HepG2 (cell line): ENCODE measurements around the gene FRAS1. TPM values are rescaled to one million over a fixed set of nuclear protein-coding genes. Genes with fewer than 3 reads are reported as not detected.

Experiments
- ATF7-NPFF ChIP-seq: sonication (generic); formaldehyde crosslinking; IDR thresholded peaks from 2 replicates; pipeline ENCODE4 v1.8.1; 2023; ENCODE audit warnings: mild to moderate bottlenecking, low read depth, missing genetic modification reagents, moderate library complexity
- CCDC6 ChIP-seq: sonication (generic); formaldehyde crosslinking; IDR thresholded peaks from 2 replicates; pipeline ENCODE4 v1.8.1; 2022; ENCODE audit warnings: mild to moderate bottlenecking, missing genetic modification reagents, moderate library complexity
- CERS6 ChIP-seq: sonication (generic); formaldehyde crosslinking; IDR thresholded peaks from 2 replicates; pipeline ENCODE4 v1.5.0; 2020; ENCODE audit warnings: missing genetic modification reagents
- DBP ChIP-seq: sonication (generic); formaldehyde crosslinking; IDR thresholded peaks from 2 replicates; pipeline ENCODE4 v1.4.0; 2020; ENCODE audit warnings: missing genetic modification reagents; ENCODE audit errors: not compliant biosample characterization
- FOXA1 ChIP-seq, 2 experiments: fragments of 450-650 bp in 1 of 2; sonication (generic) in 1 of 2; formaldehyde crosslinking in 1 of 2; IDR thresholded peaks; 2 replicates each; pipeline versions ENCODE4 v1.4.0 to v1.6.1; 2016 to 2020; ENCODE audit warnings: missing genetic modification reagents in 1 of 2
- FOXK1 ChIP-seq: sonication (generic); formaldehyde crosslinking; IDR thresholded peaks from 2 replicates; pipeline ENCODE4 v1.4.0; 2020; ENCODE audit warnings: low read depth, missing genetic modification reagents, borderline replicate concordance
- FOXK2 ChIP-seq: fragments of 450-650 bp; IDR thresholded peaks from 2 replicates; pipeline ENCODE4 v1.6.1; 2016
- KAT8 ChIP-seq: IDR thresholded peaks from 2 replicates; pipeline ENCODE4 v1.6.1; 2016; ENCODE audit warnings: missing genetic modification reagents, missing compliant biosample characterization
- KLF15 ChIP-seq: sonication (generic); formaldehyde crosslinking; IDR thresholded peaks from 2 replicates; pipeline ENCODE4 v1.8.1; 2023; ENCODE audit warnings: borderline replicate concordance, mild to moderate bottlenecking, inconsistent platforms, missing genetic modification reagents, mixed read lengths
- MED13 ChIP-seq: sonication (generic); formaldehyde crosslinking; IDR thresholded peaks from 2 replicates; pipeline ENCODE4 v1.5.0; 2020; ENCODE audit warnings: missing genetic modification reagents
- MIER3 ChIP-seq: IDR thresholded peaks from 2 replicates; pipeline ENCODE4 v1.6.1; 2016; ENCODE audit warnings: missing compliant biosample characterization, borderline replicate concordance
- MIXL1 ChIP-seq: IDR thresholded peaks from 2 replicates; pipeline ENCODE4 v1.6.1; 2016
- MXD4 ChIP-seq: IDR thresholded peaks from 2 replicates; pipeline ENCODE4 v1.6.1; 2016; ENCODE audit warnings: mild to moderate bottlenecking, missing biosample characterization, missing genetic modification reagents
- RFX3 ChIP-seq: IDR thresholded peaks from 2 replicates; pipeline ENCODE4 v1.6.1; 2016; ENCODE audit warnings: missing biosample characterization, missing genetic modification reagents
- SP4 ChIP-seq: sonication (generic); formaldehyde crosslinking; IDR thresholded peaks from 2 replicates; pipeline ENCODE4 v1.8.1; 2023; ENCODE audit warnings: mild to moderate bottlenecking, missing genetic modification reagents
- TOPORS ChIP-seq: sonication (generic); formaldehyde crosslinking; IDR thresholded peaks from 2 replicates; pipeline ENCODE4 v1.8.0; 2023; ENCODE audit warnings: mild to moderate bottlenecking, missing genetic modification reagents
- ZBTB21 ChIP-seq: sonication (generic); formaldehyde crosslinking; IDR thresholded peaks from 2 replicates; pipeline ENCODE4 v1.4.0; 2020; ENCODE audit warnings: missing genetic modification reagents
- ZC3H13 ChIP-seq: sonication (generic); formaldehyde crosslinking; IDR thresholded peaks from 2 replicates; pipeline ENCODE4 v1.8.1; 2023; ENCODE audit warnings: mild to moderate bottlenecking, missing genetic modification reagents, moderate library complexity
- ZNF205 ChIP-seq: IDR thresholded peaks from 2 replicates; pipeline ENCODE4 v1.6.1; 2018; ENCODE audit warnings: missing biosample characterization, missing genetic modification reagents
- ZNF331 ChIP-seq: sonication (generic); formaldehyde crosslinking; IDR thresholded peaks from 2 replicates; pipeline ENCODE4 v1.4.0; 2020; ENCODE audit warnings: missing genetic modification reagents
- polyA plus RNA-seq, 8 experiments: library from polyadenylated mRNA; depleted of rRNA in 3 of 8; stranded (reverse) in 7 of 8; unstranded in 1 of 8; fragments of >200 nt; fragmentation: Illumina TruSeq in 4 of 8; extraction: Trizol in 4 of 8; gene quantifications; 2 replicates each; pipeline versions ENCODE4 v1.2.1 to v1.2.3, GENCODE V29; 2011 to 2016; ENCODE audit warnings: low read depth in 4 of 8, missing spikeins in 1 of 8, mixed read lengths in 1 of 8; ENCODE audit not compliant: insufficient read depth in 1 of 8
- total RNA-seq, 5 experiments: library from RNA; depleted of rRNA; stranded (reverse); fragments of >200 nt; fragmentation: Illumina TruSeq; extraction: Trizol; gene quantifications; 2 replicates each; pipeline ENCODE4 v1.2.3, GENCODE V29; 2016; ENCODE audit warnings: low read depth in 1 of 5
- TF ChIP-seq, protein P1 (sequence below), 2 experiments: fragments of 450-650 bp in 1 of 2; sonication (generic) in 1 of 2; formaldehyde crosslinking; IDR thresholded peaks; 2 replicates each; pipeline versions ENCODE4 v1.5.0 to v1.8.0; 2020 to 2022; ENCODE audit warnings: mild to moderate bottlenecking in 1 of 2, missing genetic modification reagents in 1 of 2
- TF ChIP-seq, protein P2 (sequence below): IDR thresholded peaks from 2 replicates; pipeline ENCODE4 v1.6.1; 2016; ENCODE audit warnings: low read depth, missing genetic modification reagents, missing compliant biosample characterization

Gene FRAS1
- total and polyA plus RNA-seq, 2 of the 13 experiments (the other 11 are each of a cell fraction or from before 2014, with no cell fraction given), result 22.5 to 31.6 TPM

- TF ChIP-seq ZNF331 (CRISPR knock-in tag) (0 out of 2 replicates have a peak, but pooled peaks have one; percentile 10), FOXK1 (CRISPR knock-in tag) (peak; percentile 68; the same call in 1 of the 2 replicates), KLF15 (CRISPR knock-in tag) (no peak), FOXK2 (peak; percentile 63; the same call in 1 of the 2 replicates), TOPORS (CRISPR knock-in tag) (0 out of 2 replicates have a peak, but pooled peaks have one; percentile 36), ATF7-NPFF (no peak), ZC3H13 (no peak), CERS6 (CRISPR knock-in tag) (no peak), CCDC6 (CRISPR knock-in tag) (no peak), ZBTB21 (CRISPR knock-in tag) (no peak), SP4 (no peak), MIXL1 (CRISPR knock-in tag) (0 out of 2 replicates have a peak, but pooled peaks have one; percentile 28), KAT8 (CRISPR knock-in tag) (peak; percentile 39; the same call in 1 of the 2 replicates), MED13 (CRISPR knock-in tag) (no peak), ZNF205 (0 out of 2 replicates have a peak, but pooled peaks have one; percentile 5), MIER3 (CRISPR knock-in tag) (peak; percentile 13; the same call in 1 of the 2 replicates), FOXA1 (IDR thresholded peaks at IDR 0.05) (peak; percentile 88), FOXA1 (CRISPR knock-in tag; IDR thresholded peaks at IDR 0.05) (peak; percentile 89), MXD4 (CRISPR knock-in tag) (no peak), DBP (no peak), RFX3 (CRISPR knock-in tag) (no peak)
- TF ChIP-seq, protein P1, sequence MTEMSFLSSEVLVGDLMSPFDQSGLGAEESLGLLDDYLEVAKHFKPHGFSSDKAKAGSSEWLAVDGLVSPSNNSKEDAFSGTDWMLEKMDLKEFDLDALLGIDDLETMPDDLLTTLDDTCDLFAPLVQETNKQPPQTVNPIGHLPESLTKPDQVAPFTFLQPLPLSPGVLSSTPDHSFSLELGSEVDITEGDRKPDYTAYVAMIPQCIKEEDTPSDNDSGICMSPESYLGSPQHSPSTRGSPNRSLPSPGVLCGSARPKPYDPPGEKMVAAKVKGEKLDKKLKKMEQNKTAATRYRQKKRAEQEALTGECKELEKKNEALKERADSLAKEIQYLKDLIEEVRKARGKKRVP (CRISPR knock-in tag; IDR thresholded peaks at IDR 0.05), result peak in 1 of 2 experiments; percentile 67; a peak in 2 of 4 replicates
- TF ChIP-seq, protein P2, sequence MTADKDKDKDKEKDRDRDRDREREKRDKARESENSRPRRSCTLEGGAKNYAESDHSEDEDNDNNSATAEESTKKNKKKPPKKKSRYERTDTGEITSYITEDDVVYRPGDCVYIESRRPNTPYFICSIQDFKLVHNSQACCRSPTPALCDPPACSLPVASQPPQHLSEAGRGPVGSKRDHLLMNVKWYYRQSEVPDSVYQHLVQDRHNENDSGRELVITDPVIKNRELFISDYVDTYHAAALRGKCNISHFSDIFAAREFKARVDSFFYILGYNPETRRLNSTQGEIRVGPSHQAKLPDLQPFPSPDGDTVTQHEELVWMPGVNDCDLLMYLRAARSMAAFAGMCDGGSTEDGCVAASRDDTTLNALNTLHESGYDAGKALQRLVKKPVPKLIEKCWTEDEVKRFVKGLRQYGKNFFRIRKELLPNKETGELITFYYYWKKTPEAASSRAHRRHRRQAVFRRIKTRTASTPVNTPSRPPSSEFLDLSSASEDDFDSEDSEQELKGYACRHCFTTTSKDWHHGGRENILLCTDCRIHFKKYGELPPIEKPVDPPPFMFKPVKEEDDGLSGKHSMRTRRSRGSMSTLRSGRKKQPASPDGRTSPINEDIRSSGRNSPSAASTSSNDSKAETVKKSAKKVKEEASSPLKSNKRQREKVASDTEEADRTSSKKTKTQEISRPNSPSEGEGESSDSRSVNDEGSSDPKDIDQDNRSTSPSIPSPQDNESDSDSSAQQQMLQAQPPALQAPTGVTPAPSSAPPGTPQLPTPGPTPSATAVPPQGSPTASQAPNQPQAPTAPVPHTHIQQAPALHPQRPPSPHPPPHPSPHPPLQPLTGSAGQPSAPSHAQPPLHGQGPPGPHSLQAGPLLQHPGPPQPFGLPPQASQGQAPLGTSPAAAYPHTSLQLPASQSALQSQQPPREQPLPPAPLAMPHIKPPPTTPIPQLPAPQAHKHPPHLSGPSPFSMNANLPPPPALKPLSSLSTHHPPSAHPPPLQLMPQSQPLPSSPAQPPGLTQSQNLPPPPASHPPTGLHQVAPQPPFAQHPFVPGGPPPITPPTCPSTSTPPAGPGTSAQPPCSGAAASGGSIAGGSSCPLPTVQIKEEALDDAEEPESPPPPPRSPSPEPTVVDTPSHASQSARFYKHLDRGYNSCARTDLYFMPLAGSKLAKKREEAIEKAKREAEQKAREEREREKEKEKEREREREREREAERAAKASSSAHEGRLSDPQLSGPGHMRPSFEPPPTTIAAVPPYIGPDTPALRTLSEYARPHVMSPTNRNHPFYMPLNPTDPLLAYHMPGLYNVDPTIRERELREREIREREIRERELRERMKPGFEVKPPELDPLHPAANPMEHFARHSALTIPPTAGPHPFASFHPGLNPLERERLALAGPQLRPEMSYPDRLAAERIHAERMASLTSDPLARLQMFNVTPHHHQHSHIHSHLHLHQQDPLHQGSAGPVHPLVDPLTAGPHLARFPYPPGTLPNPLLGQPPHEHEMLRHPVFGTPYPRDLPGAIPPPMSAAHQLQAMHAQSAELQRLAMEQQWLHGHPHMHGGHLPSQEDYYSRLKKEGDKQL (CRISPR knock-in tag), result peak; percentile 67
Observed at GRCh38 chr4:78014889-78015886, 41.9 kb upstream of the FRAS1 start (continued).
